22Rv1 (cell line): ENCODE data around the gene CPXM2.

Experiments
- CTCF ChIP-seq: fragments of 450-650 bp; IDR thresholded peaks from 2 replicates; pipeline ENCODE4 v1.5.1; 2017; ENCODE audit warnings: mild to moderate bottlenecking
- ZFX ChIP-seq: fragments of 450-650 bp; IDR thresholded peaks from 2 replicates; pipeline ENCODE4 v1.6.1; 2017; ENCODE audit warnings: antibody characterized with exemption, borderline replicate concordance

GRCh38 chr10:123842692-123843385, 48.8 kb downstream of the CPXM2 start:
- TF ChIP-seq CTCF: no peak
- no peak for TF ChIP-seq ZFX
